ENCODE measurements around the gene CALCOCO2.

GRCh38 chr17:48883171-48883570, 52.3 kb downstream of the CALCOCO2 start:
- TF ChIP-seq CTCF (IDR thresholded peaks at IDR 0.05; ENCODE audit: low read depth, low read length, missing input control) (no peak), ATF3 (IDR thresholded peaks at IDR 0.05) (no peak), REST (IDR thresholded peaks at IDR 0.05) (no peak), NR2F2 (IDR thresholded peaks at IDR 0.05) (no peak)

All from liver (tissue), 3 donors.